IMR-90 (cell line): Measurements from ENCODE around the gene SLC17A9. TPM values are rescaled to one million over a fixed set of nuclear protein-coding genes. Genes with fewer than 3 reads are reported as not detected.
"Not testable (repeated sequence)": the region's sequence is repeated elsewhere in the genome, so short reads cannot be mapped to it uniquely, and the experiment has no call there.

Source experiments
- ATAC-seq: fragments of 200-7000 bp; cut with Tn5 transposase; 2 replicates; pipeline ENCODE4 v1.9.1; 2020; ENCODE audit warnings: low read depth, mild to moderate bottlenecking, moderate library complexity
- BruUV-seq: library from RNA; stranded (reverse); fragments of 400-500 nt; replicated peaks from 2 replicates; lab custom pipeline; 2021; lab: Mats Ljungman, UMichigan
- CTCF ChIA-PET: fragments of 300-600 bp; formaldehyde crosslinking; extraction: SDS; loops from one replicate; lab custom pipeline; 2021; ENCODE audit warnings: antibody characterized with exemption; lab: Yijun Ruan, JAX
- POLR2A ChIA-PET: fragments of 300-600 bp; sonication (Branson Sonifier 250); formaldehyde crosslinking; loops from one replicate; lab custom pipeline; 2022; ENCODE audit warnings: antibody characterized with exemption; ENCODE audit not compliant: unreplicated experiment; lab: Charles Lee
- DNase-seq: peaks from one replicate; pipeline ENCODE4 v3.0.0; 2013
- H2AFZ ChIP-seq: replicated peaks from 2 replicates; pipeline ENCODE3; 2013; ENCODE audit warnings: low read length, mild to moderate bottlenecking; ENCODE audit not compliant: poor library complexity
- H2AK5ac ChIP-seq: 2 replicates; pipeline ENCODE4 v1.6.1; 2013; ENCODE audit warnings: low read depth, low read length, inconsistent platforms
- H2AK9ac ChIP-seq: replicated peaks from 2 replicates; pipeline ENCODE3; 2013; ENCODE audit warnings: mild to moderate bottlenecking, low read depth, low read length, moderate library complexity; ENCODE audit not compliant: poor library complexity
- H2BK120ac ChIP-seq: 2 replicates; pipeline ENCODE4 v1.6.1; 2013; ENCODE audit warnings: low read depth, low read length, inconsistent platforms
- H2BK15ac ChIP-seq: 3 replicates; pipeline ENCODE4 v1.6.1; 2013; ENCODE audit warnings: low read depth, low read length, inconsistent platforms
- H2BK20ac ChIP-seq: 2 replicates; pipeline ENCODE4 v1.6.1; 2013; ENCODE audit warnings: low read depth, mild to moderate bottlenecking, inconsistent platforms, low read length, moderate library complexity
- H2BK5ac ChIP-seq: 2 replicates; pipeline ENCODE4 v1.6.1; 2013; ENCODE audit warnings: mild to moderate bottlenecking, low read depth, low read length, inconsistent platforms; ENCODE audit not compliant: poor library complexity, severe bottlenecking
- H3K14ac ChIP-seq: replicated peaks from 2 replicates; pipeline ENCODE4 v1.6.1; 2013; ENCODE audit warnings: low read depth, low read length, inconsistent platforms
- H3K18ac ChIP-seq: 2 replicates; pipeline ENCODE4 v1.6.1; 2013; ENCODE audit warnings: low read depth, low read length, control low read depth
- H3K23ac ChIP-seq: 2 replicates; pipeline ENCODE4 v1.6.1; 2013; ENCODE audit warnings: low read depth, low read length, inconsistent platforms
- H3K27ac ChIP-seq: 2 replicates; pipeline ENCODE4 v1.5.1; 2013; ENCODE audit warnings: mild to moderate bottlenecking, control low read depth, low read length; ENCODE audit not compliant: insufficient read depth
- H3K27me3 ChIP-seq: 2 replicates; pipeline ENCODE4 v1.6.1; 2013; ENCODE audit warnings: low read length; ENCODE audit not compliant: control insufficient read depth, insufficient read depth
- H3K36me3 ChIP-seq: 2 replicates; pipeline ENCODE4 v1.6.1; 2013; ENCODE audit warnings: low read length, mixed read lengths; ENCODE audit not compliant: control insufficient read depth, insufficient read depth
- H3K4ac ChIP-seq: 2 replicates; pipeline ENCODE4 v1.6.1; 2013; ENCODE audit warnings: low read depth, low read length, inconsistent platforms
- H3K4me1 ChIP-seq: 2 replicates; pipeline ENCODE4 v1.6.1; 2013; ENCODE audit warnings: low read length, mixed read lengths; ENCODE audit not compliant: control insufficient read depth, insufficient read depth
- H3K4me2 ChIP-seq: 2 replicates; pipeline ENCODE4 v1.6.1; 2013; ENCODE audit warnings: low read depth, mild to moderate bottlenecking, control low read depth, low read length, moderate library complexity
- H3K4me3 ChIP-seq: 2 replicates; pipeline ENCODE4 v1.5.1; 2013; ENCODE audit warnings: low read depth, mild to moderate bottlenecking, control low read depth, low read length, moderate library complexity; ENCODE audit not compliant: insufficient read depth
- H3K56ac ChIP-seq: 2 replicates; pipeline ENCODE4 v1.6.1; 2013; ENCODE audit warnings: low read length, inconsistent platforms; ENCODE audit not compliant: insufficient read depth; ENCODE audit errors: extremely low read depth
- H3K79me1 ChIP-seq, 2 experiments: 2 replicates each; pipeline ENCODE4 v1.6.1; 2013; ENCODE audit warnings: low read length in 2 of 2, inconsistent platforms in 1 of 2, low read depth in 1 of 2
- H3K9ac ChIP-seq: 2 replicates; pipeline ENCODE4 v1.6.1; 2013; ENCODE audit warnings: low read depth, low read length, control low read depth
- H3K9me1 ChIP-seq: 2 replicates; pipeline ENCODE4 v1.6.1; 2013; ENCODE audit warnings: low read length, inconsistent platforms; ENCODE audit not compliant: insufficient read depth
- H3K9me3 ChIP-seq: 2 replicates; pipeline ENCODE4 v1.6.1; 2013; ENCODE audit warnings: low read length; ENCODE audit not compliant: control insufficient read depth, insufficient read depth
- H4K20me1 ChIP-seq: 2 replicates; pipeline ENCODE4 v1.6.1; 2013; ENCODE audit warnings: low read length, inconsistent platforms; ENCODE audit not compliant: insufficient read depth
- H4K5ac ChIP-seq: 2 replicates; pipeline ENCODE4 v1.6.1; 2013; ENCODE audit warnings: mild to moderate bottlenecking, low read depth, low read length, control low read depth
- H4K8ac ChIP-seq, 2 experiments: 2 replicates each; pipeline ENCODE4 v1.6.1; 2013; ENCODE audit warnings: low read depth in 2 of 2, low read length in 2 of 2, control low read depth in 1 of 2, inconsistent platforms in 1 of 2
- H4K91ac ChIP-seq: 2 replicates; pipeline ENCODE4 v1.6.1; 2013; ENCODE audit warnings: low read depth, low read length, inconsistent platforms; ENCODE audit not compliant: insufficient read depth
- WGBS, 2 experiments: methylation state at CpG; one replicate each; pipeline versions ENCODE4 v1.1.5 to v1.1.7; 2013; ENCODE audit warnings: missing lambda C conversion rate in 2 of 2; ENCODE audit not compliant: insufficient read length in 1 of 2; ENCODE audit errors: extremely low coverage in 2 of 2; 5-methylcytosine and 5-hydroxymethylcytosine counted together
- dilution Hi-C: fragments of 300-500 bp; cut with HindIII; formaldehyde crosslinking; loops from one replicate; pipeline ENCODE4 v1.14.3; 2018; ENCODE audit warnings: low sequenced_read_pairs; ENCODE audit not compliant: unreplicated experiment
- in situ Hi-C: fragments of 300-500 bp; cut with MboI; formaldehyde crosslinking; loops from 3 replicates; pipeline ENCODE4 v1.14.3; 2019; ENCODE audit warnings: low sequenced_read_pairs, inconsistent platforms, mixed read lengths
- intact Hi-C: fragments of 100-400 bp; cut with micrococcal nuclease; formaldehyde crosslinking; loops from 2 replicates; pipeline ENCODE4 v1.10.0; 2022
- polyA plus RNA-seq, 3 experiments: library from polyadenylated mRNA; depleted of rRNA; stranded (reverse); fragments of >200 nt; gene quantifications; 2 replicates each; pipeline ENCODE4 v1.2.3, GENCODE V29; 2012; ENCODE audit warnings: low replicate concordance in 1 of 3
- total RNA-seq: library from RNA; depleted of rRNA; stranded (reverse); fragments of >200 nt; gene quantifications from 2 replicates; pipeline ENCODE4 v1.2.3, GENCODE V29; 2012

Gene SLC17A9
- total and polyA plus RNA-seq, 2 of the 4 experiments (the other 2 are of a cell fraction) = 2.2 to 14.4 TPM

DNA sequence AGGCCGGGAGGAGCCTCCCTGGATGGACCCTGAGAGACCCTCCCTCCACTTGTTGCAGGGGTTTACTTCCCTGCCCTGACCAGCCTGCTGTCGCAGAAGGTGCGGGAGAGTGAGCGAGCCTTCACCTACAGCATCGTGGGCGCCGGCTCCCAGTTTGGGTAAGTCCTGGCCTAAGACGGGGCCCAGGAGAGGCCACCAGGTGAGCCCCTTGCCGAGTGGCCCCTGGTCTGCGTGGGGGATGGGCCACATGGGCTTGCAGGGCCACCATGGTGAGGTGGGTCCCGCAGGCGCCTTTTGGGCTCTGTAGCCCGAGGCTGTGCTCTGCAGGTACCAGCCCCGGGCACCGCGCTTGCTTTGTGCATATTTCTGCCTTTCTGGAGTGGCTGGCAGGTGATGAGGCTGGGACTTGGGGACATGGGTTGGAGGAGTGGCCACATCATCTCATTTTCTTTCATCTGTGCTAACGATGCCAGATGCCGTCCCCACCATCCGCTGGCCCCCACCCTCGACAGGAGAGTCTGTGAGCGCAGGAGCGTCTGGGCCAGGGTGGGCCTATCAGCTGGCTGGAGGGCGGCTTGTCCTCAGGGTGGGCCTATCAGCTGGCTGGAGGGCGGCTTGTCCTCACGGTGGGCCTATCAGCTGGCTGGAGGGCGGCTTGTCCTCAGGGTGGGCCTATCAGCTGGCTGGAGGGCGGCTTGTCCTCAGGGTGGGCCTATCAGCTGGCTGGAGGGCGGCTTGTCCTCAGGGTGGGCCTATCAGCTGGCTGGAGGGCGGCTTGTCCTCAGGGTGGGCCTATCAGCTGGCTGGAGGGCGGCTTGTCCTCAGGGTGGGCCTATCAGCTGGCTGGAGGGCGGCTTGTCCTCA is 8.2 kb downstream of the SLC17A9 start:
- H4K5ac ChIP-seq, H3K27me3 ChIP-seq, H2BK5ac ChIP-seq, H3K79me1 ChIP-seq, H3K4ac ChIP-seq, H3K9ac ChIP-seq, H4K91ac ChIP-seq, H2AK5ac ChIP-seq, DNase-seq, H3K4me3 ChIP-seq, H3K14ac ChIP-seq, H3K18ac ChIP-seq, H3K9me1 ChIP-seq, CTCF ChIA-PET, H3K36me3 ChIP-seq, H2AK9ac ChIP-seq, H2BK15ac ChIP-seq, H3K27ac ChIP-seq, H2BK20ac ChIP-seq, H4K20me1 ChIP-seq, intact Hi-C loops, dilution Hi-C loops, ATAC-seq, BruUV-seq, H3K4me1 ChIP-seq, POLR2A ChIA-PET, H3K23ac ChIP-seq, H2AFZ ChIP-seq, H4K8ac ChIP-seq, H2BK120ac ChIP-seq, in situ Hi-C loops, H3K4me2 ChIP-seq, H3K56ac ChIP-seq, H3K9me3 ChIP-seq: not testable (repeated sequence)
- no CpG with 5 or more reads among the region's 31 CpGs for WGBS, 2 experiments
